ENCODE measurements around the gene ADAMTS19. TPM values are rescaled to one million over a fixed set of nuclear protein-coding genes. Genes with fewer than 3 reads are reported as not detected.

Gene ADAMTS19
- total RNA-seq, 1 experiment from 2014 or later, result 20.3 TPM

DNA sequence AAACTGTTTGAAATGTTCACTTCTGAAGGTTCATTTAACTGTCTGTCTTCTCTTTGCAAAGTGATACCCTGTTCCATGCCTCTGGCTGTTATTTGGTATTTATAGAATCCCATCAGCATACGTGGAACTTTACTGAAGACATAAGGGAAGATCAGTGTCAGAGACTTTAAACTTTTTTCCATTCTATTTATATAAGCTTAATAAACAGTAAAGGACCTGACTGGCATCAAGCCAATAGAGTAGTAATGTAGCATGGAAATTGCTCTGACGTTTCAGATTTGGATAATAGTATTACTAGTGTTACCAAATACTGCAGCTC is 192.9 kb downstream of the ADAMTS19 start:
- Histone ChIP-seq H3K23ac (ENCODE audit: insufficient read length, low read depth, low read length) (no peak overlapping the region), H3K79me2 (ENCODE audit: insufficient read depth, low read length) (no peaks in the 10 kb centered on the region), H3K9ac (ENCODE audit: extremely low read depth, insufficient read length, low read length) (no peak overlapping the region), H2BK12ac (ENCODE audit: insufficient read length, low read depth, low read length) (no peak overlapping the region), H3K14ac (ENCODE audit: insufficient read depth, low read length) (no peak overlapping the region), H4K5ac (ENCODE audit: insufficient read length, low read depth, low read length) (no peak overlapping the region), H3K18ac (ENCODE audit: insufficient read length, low read depth, low read length) (no peak overlapping the region), H4K20me1 (ENCODE audit: control insufficient read depth, insufficient read depth, insufficient read length) (no peaks in the 10 kb centered on the region), H3K23me2 (ENCODE audit: insufficient read length, low read depth, low read length, poor library complexity, severe bottlenecking) (no peaks in the 10 kb centered on the region), H2BK120ac (ENCODE audit: low read depth, low read length, poor library complexity, severe bottlenecking) (no peak overlapping the region), H3K4me2 (ENCODE audit: insufficient read depth, insufficient read length, low read length) (no peak overlapping the region), H3K79me1 (ENCODE audit: insufficient read depth, low read depth, low read length, poor library complexity, severe bottlenecking) (no peaks in the 10 kb centered on the region), H2AK5ac (ENCODE audit: insufficient read length, low read length) (no peak overlapping the region), H3T11ph (ENCODE audit: low read length) (no peak overlapping the region), H3K4me1 (ENCODE audit: insufficient read depth, low read length) (no peaks in the 10 kb centered on the region), H3K4ac (ENCODE audit: low read depth, low read length) (no peak overlapping the region), H4K91ac (ENCODE audit: insufficient read length, low read depth, low read length) (no peak overlapping the region), H2AFZ (ENCODE audit: low read length) (no peak overlapping the region), H2BK15ac (ENCODE audit: low read depth, low read length) (no peak overlapping the region), H2BK20ac (ENCODE audit: low read depth, low read length, poor library complexity, severe bottlenecking) (no peak overlapping the region), H4K8ac (replicated peaks; ENCODE audit: insufficient read length, low read depth, low read length) (no peak overlapping the region), H2BK5ac (ENCODE audit: insufficient read length, low read length) (no peak overlapping the region), H3K56ac (ENCODE audit: insufficient read length, low read depth, low read length) (no peak overlapping the region), H3K9me3 (ENCODE audit: control insufficient read depth, low read depth, low read length) (no peaks in the 10 kb centered on the region), H3K27me3 (ENCODE audit: insufficient read depth, low read length) (no peaks in the 10 kb centered on the region), H3K27ac (ENCODE audit: insufficient read length, low read depth, low read length) (no peak overlapping the region)
- no CpG with 5 or more reads among the region's 2 CpGs for WGBS (ENCODE audit: extremely low coverage, insufficient read length, low lambda C conversion rate)
- H3K4me1 Mint-ChIP-seq, result peaks cover 8 to 9% of the 10 kb centered on the region in 2 experiments
- TF ChIP-seq, protein P1, sequence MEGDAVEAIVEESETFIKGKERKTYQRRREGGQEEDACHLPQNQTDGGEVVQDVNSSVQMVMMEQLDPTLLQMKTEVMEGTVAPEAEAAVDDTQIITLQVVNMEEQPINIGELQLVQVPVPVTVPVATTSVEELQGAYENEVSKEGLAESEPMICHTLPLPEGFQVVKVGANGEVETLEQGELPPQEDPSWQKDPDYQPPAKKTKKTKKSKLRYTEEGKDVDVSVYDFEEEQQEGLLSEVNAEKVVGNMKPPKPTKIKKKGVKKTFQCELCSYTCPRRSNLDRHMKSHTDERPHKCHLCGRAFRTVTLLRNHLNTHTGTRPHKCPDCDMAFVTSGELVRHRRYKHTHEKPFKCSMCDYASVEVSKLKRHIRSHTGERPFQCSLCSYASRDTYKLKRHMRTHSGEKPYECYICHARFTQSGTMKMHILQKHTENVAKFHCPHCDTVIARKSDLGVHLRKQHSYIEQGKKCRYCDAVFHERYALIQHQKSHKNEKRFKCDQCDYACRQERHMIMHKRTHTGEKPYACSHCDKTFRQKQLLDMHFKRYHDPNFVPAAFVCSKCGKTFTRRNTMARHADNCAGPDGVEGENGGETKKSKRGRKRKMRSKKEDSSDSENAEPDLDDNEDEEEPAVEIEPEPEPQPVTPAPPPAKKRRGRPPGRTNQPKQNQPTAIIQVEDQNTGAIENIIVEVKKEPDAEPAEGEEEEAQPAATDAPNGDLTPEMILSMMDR (conservative IDR thresholded peaks at IDR 0.05), result no peak
- no peak overlapping the region for H3K27ac Mint-ChIP-seq
- H3K9me3 Mint-ChIP-seq, result no peaks in the 10 kb centered on the region
- DNase-seq, result no peak
- H3K4me3 Mint-ChIP-seq, result no peak overlapping the region
- H3K36me3 Mint-ChIP-seq (ENCODE audit: insufficient read depth in 1 of 3, low read depth in 3 of 3), result peaks cover 6 to 10% (median 8%) of the 10 kb centered on the region in 3 experiments; a peak in 6 of 7 replicates
- H3K27me3 Mint-ChIP-seq (ENCODE audit: low read depth), result no peaks in the 10 kb centered on the region
